ENCODE measurements around the gene ARHGAP15. TPM values are rescaled to one million over a fixed set of nuclear protein-coding genes. Genes with fewer than 3 reads are reported as not detected.

Gene ARHGAP15
- total and polyA plus RNA-seq, 9 donors: 1.5 to 10.0 (median 2.6) TPM

DNA sequence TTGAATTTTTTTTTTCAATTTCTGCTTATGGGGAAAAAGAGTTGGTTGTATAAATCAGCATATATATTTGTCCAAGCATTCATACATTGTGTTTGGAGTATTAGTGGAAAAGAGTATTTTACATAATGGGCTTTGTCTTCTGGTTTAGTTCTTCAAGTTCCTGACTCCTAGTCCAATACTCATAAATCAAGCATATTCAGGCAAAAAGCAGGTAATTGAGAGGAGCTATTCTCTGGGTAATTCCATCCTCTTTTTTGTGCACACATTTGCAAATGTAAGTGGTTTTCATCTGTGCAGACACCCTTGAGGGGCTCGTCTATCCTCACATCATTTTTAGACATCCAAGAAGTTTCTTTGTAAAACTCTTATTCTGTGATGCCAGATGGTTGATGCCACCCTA, 337.2 kb downstream of the ARHGAP15 start:
- 89 to 92% (median 91%) methylated on average over 1 of the region's 1 CpG for WGBS, 3 donors
- H3K4me1 ChIP-seq (ENCODE audit: insufficient read depth): no peaks in the 10 kb centered on the region
- H3K27me3 ChIP-seq: peaks cover 3% of the 10 kb centered on the region
- no peaks in the 10 kb centered on the region for H3K36me3 ChIP-seq
- no peak overlapping the region for H3K4me3 ChIP-seq
- TF ChIP-seq POLR2A (IDR thresholded peaks at IDR 0.05): no peak
- TF ChIP-seq EP300 (IDR thresholded peaks at IDR 0.05): no peak
- TF ChIP-seq, protein P1, sequence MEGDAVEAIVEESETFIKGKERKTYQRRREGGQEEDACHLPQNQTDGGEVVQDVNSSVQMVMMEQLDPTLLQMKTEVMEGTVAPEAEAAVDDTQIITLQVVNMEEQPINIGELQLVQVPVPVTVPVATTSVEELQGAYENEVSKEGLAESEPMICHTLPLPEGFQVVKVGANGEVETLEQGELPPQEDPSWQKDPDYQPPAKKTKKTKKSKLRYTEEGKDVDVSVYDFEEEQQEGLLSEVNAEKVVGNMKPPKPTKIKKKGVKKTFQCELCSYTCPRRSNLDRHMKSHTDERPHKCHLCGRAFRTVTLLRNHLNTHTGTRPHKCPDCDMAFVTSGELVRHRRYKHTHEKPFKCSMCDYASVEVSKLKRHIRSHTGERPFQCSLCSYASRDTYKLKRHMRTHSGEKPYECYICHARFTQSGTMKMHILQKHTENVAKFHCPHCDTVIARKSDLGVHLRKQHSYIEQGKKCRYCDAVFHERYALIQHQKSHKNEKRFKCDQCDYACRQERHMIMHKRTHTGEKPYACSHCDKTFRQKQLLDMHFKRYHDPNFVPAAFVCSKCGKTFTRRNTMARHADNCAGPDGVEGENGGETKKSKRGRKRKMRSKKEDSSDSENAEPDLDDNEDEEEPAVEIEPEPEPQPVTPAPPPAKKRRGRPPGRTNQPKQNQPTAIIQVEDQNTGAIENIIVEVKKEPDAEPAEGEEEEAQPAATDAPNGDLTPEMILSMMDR (IDR thresholded peaks at IDR 0.05): no peak
- intact Hi-C loops (cut with DNase I): no loop called here
- no peaks in the 10 kb centered on the region for H3K9me3 ChIP-seq
- no peak for DNase-seq
- H3K27ac ChIP-seq: no peak overlapping the region

DNA sequence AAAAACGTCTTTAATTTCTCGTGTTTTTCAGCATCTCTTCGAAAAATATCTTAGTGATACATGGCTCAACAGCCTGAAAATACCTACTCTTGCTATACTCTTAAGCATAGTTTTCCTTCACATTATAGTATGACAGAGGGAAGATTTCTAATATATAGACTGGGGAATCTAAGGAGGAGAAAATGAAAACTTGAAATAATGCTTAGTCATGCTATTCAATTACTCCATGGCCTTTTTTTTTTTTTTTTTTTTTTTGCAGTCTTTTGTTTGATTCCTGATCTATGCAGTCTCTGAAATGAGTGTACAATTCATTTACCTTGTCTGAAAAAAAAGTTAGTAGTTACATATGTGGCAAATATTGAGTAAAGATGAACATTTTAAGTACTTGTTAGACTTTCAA, 337.8 kb downstream of the ARHGAP15 start:
- Histone ChIP-seq H3K9me3 (no peaks in the 10 kb centered on the region), H3K36me3 (no peaks in the 10 kb centered on the region), H3K4me1 (ENCODE audit: insufficient read depth) (no peaks in the 10 kb centered on the region), H3K27me3 (peaks cover 3% of the 10 kb centered on the region), H3K27ac (no peak overlapping the region), H3K4me3 (no peak overlapping the region)
- intact Hi-C loops (cut with DNase I): no loop called here
- 92 to 97% (median 93%) methylated on average over 3 of the region's 3 CpGs for WGBS, 3 donors
- TF ChIP-seq, protein P1 (IDR thresholded peaks at IDR 0.05): no peak
- DNase-seq: no peak

DNA sequence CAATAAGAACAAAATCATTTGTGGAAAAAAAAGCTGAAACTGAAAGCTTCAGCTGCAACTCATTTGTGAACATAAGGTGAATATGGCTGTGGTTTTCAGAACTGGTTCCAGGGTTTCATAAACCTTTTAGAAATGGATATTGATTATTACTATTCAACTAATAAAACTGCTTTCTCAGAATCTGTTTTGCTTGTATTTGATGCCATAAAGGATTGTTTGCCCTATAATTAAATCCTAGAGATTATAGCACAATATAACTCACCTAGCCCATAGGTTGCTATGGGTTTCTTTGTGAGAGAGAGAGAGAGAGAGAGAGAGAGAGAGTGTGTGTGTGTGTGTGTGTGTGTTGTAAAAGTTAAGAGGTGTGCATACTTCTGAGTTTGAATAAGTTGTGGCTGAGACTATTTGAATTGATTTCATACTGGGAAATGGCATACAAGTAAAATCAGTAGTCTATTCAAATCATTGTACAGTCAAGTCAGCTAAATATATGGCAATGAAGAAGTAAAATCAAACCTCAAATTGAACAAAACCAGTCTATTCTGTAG, 339.2 kb downstream of the ARHGAP15 start:
- intact Hi-C loops (cut with DNase I): no loop called here
- H3K9me3 ChIP-seq: no peaks in the 10 kb centered on the region
- no peak for DNase-seq
- H3K4me1 ChIP-seq (ENCODE audit: insufficient read depth): no peaks in the 10 kb centered on the region
- H3K27me3 ChIP-seq: peaks cover 3% of the 10 kb centered on the region
- H3K36me3 ChIP-seq: no peaks in the 10 kb centered on the region
- no peak for TF ChIP-seq POLR2A (IDR thresholded peaks at IDR 0.05)
- TF ChIP-seq, protein P1 (IDR thresholded peaks at IDR 0.05): no peak
- no peak for TF ChIP-seq EP300 (IDR thresholded peaks at IDR 0.05)
- no peak overlapping the region for H3K27ac ChIP-seq
- H3K4me3 ChIP-seq: no peak overlapping the region

DNA sequence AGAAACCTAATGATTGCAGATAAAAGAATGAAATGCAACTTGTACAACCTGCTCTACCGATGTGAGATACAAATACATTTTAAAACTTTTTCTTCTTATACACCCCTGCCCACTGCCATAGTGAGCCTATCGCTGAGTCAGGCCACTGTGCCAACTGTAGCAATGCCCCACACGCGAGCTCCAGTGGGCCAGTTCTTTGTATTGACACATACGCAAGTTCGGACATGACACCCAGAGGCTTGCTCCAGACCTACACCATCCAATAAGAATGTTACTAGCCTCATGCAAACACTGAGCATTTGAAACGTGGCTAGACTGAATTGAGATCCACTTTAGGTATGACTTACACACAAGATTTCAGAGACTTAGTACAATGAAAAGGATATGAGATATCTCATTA, 340.1 kb downstream of the ARHGAP15 start:
- WGBS, 3 donors: 91 to 94% (median 93%) methylated on average over 7 of the region's 7 CpGs
- no peak overlapping the region for H3K27ac ChIP-seq

More for the DNA sequence above, 340.1 kb downstream of the ARHGAP15 start:
- Histone ChIP-seq H3K4me1 (ENCODE audit: insufficient read depth) (no peaks in the 10 kb centered on the region), H3K36me3 (no peaks in the 10 kb centered on the region), H3K4me3 (no peak overlapping the region), H3K9me3 (no peaks in the 10 kb centered on the region), H3K27me3 (peaks cover 3% of the 10 kb centered on the region)
- TF ChIP-seq POLR2A (IDR thresholded peaks at IDR 0.05) (no peak), EP300 (IDR thresholded peaks at IDR 0.05) (no peak)
- TF ChIP-seq, protein P1 (IDR thresholded peaks at IDR 0.05): no peak
- no peak for DNase-seq
- intact Hi-C loops (cut with DNase I): no loop called here
